GM19043 (cell line): ENCODE results near the gene DDX11.
"Not testable (repeated sequence)": the region's sequence is repeated elsewhere in the genome, so short reads cannot be mapped to it uniquely, and the experiment has no call there.

Experiments used
- ATAC-seq: cut with Tn5 transposase; IDR thresholded peaks from one replicate; pipeline ENCODE4 v1.9.1; 2021; ENCODE audit warnings: low read depth; ENCODE audit not compliant: unreplicated experiment

Gene DDX11

GRCh38 chr12:31057671-31058070, 16.0 kb upstream of the DDX11 start:
- no peak for ATAC-seq

- ATAC-seq = not testable (repeated sequence)
These were observed 7.5 kb upstream of the DDX11 start for GRCh38 chr12:31066196-31066595.

GRCh38 chr12:31067656-31068055, 6.0 kb upstream of the DDX11 start:
- ATAC-seq = not testable (repeated sequence)

GRCh38 chr12:31070971-31071740, 2.5 kb upstream of the DDX11 start:
- ATAC-seq = not testable (repeated sequence)

- not testable (repeated sequence) for ATAC-seq
These were observed 698 bp upstream of the DDX11 start for GRCh38 chr12:31072962-31073361.

- peak; percentile 34 for ATAC-seq
These were observed 744 bp downstream of the DDX11 start for GRCh38 chr12:31074333-31074874.

GRCh38 chr12:31076150-31076549, 2.5 kb downstream of the DDX11 start:
- not testable (repeated sequence) for ATAC-seq

- not testable (repeated sequence) for ATAC-seq
These were observed 3.4 kb downstream of the DDX11 start for GRCh38 chr12:31077095-31077494.

- not testable (repeated sequence) for ATAC-seq
These were observed 4.3 kb downstream of the DDX11 start for GRCh38 chr12:31077998-31078397.

- not testable (repeated sequence) for ATAC-seq
These were observed 5.8 kb downstream of the DDX11 start for GRCh38 chr12:31079421-31079820.

- not testable (repeated sequence) for ATAC-seq
These were observed 6.6 kb downstream of the DDX11 start for GRCh38 chr12:31080221-31080620.

- ATAC-seq = not testable (repeated sequence)
These were observed 7.6 kb downstream of the DDX11 start for GRCh38 chr12:31081274-31081673.

GRCh38 chr12:31084241-31084640, 10.6 kb downstream of the DDX11 start:
- not testable (repeated sequence) for ATAC-seq

GRCh38 chr12:31086032-31086431, 12.4 kb downstream of the DDX11 start:
- ATAC-seq = not testable (repeated sequence)

GRCh38 chr12:31087486-31087885, 13.8 kb downstream of the DDX11 start:
- not testable (repeated sequence) for ATAC-seq

GRCh38 chr12:31087956-31088355, 14.3 kb downstream of the DDX11 start:
- ATAC-seq = not testable (repeated sequence)

- ATAC-seq = no peak
These were observed 15.4 kb downstream of the DDX11 start for GRCh38 chr12:31089072-31089471.

GRCh38 chr12:31091629-31092028, 18.0 kb downstream of the DDX11 start:
- not testable (repeated sequence) for ATAC-seq

- ATAC-seq = not testable (repeated sequence)
These were observed 19.1 kb downstream of the DDX11 start for GRCh38 chr12:31092718-31093117.

GRCh38 chr12:31095080-31095860, 21.6 kb downstream of the DDX11 start:
- not testable (repeated sequence) for ATAC-seq
